GM19193 (cell line): Measurements from ENCODE around the gene RPL27.

ENCODE experiments used
- POLR2A ChIP-seq: IDR thresholded peaks from 4 replicates; pipeline ENCODE4 v1.6.1; 2011; ENCODE audit not compliant: insufficient read depth, insufficient read length; ENCODE audit errors: extremely low read depth

The RPL27 gene

GRCh38 chr17:43027091-43028032 lies 29.1 kb downstream of the RPL27 start:
- no peak for TF ChIP-seq POLR2A

GRCh38 chr17:43028221-43028861 lies 30.1 kb downstream of the RPL27 start:
- TF ChIP-seq POLR2A: no peak

- no peak for TF ChIP-seq POLR2A
Observed at GRCh38 chr17:43030137-43030767, 32.0 kb downstream of the RPL27 start.

- no peak for TF ChIP-seq POLR2A
Observed at GRCh38 chr17:43031666-43032065, 33.4 kb downstream of the RPL27 start.

GRCh38 chr17:43033948-43034881 lies 36.0 kb downstream of the RPL27 start:
- TF ChIP-seq POLR2A: no peak

GRCh38 chr17:43034894-43035293 lies 36.7 kb downstream of the RPL27 start:
- TF ChIP-seq POLR2A: no peak

GRCh38 chr17:43039646-43040045 lies 41.4 kb downstream of the RPL27 start:
- no peak for TF ChIP-seq POLR2A

- no peak for TF ChIP-seq POLR2A
Observed at GRCh38 chr17:43040655-43041054, 42.4 kb downstream of the RPL27 start.

- no peak for TF ChIP-seq POLR2A
Observed at GRCh38 chr17:43042025-43042628, 43.9 kb downstream of the RPL27 start.

GRCh38 chr17:43043307-43043706 lies 45.1 kb downstream of the RPL27 start:
- no peak for TF ChIP-seq POLR2A

GRCh38 chr17:43044024-43044423 lies 45.8 kb downstream of the RPL27 start:
- no peak for TF ChIP-seq POLR2A

GRCh38 chr17:43051969-43052368 lies 53.8 kb downstream of the RPL27 start:
- TF ChIP-seq POLR2A: no peak
